HepG2 (cell line): ENCODE measurements around the gene FAM83F.
"Not testable (repeated sequence)": the region's sequence is repeated elsewhere in the genome, so short reads cannot be mapped to it uniquely, and the experiment has no call there.

Experiments
- DBP ChIP-seq: sonication (generic); formaldehyde crosslinking; IDR thresholded peaks from 2 replicates; pipeline ENCODE4 v1.4.0; 2020; ENCODE audit warnings: missing genetic modification reagents; ENCODE audit errors: not compliant biosample characterization
- EZH2 ChIP-seq: conservative IDR thresholded peaks from 2 replicates; pipeline ENCODE4 v1.6.1; 2012; ENCODE audit warnings: mild to moderate bottlenecking, low read depth, low read length, moderate library complexity
- GATAD1 ChIP-seq: IDR thresholded peaks from 2 replicates; pipeline ENCODE4 v1.6.1; 2016; ENCODE audit warnings: missing genetic modification reagents, missing compliant biosample characterization
- MTA3 ChIP-seq: sonication (generic); formaldehyde crosslinking; IDR thresholded peaks from 2 replicates; pipeline ENCODE4 v1.4.0; 2020; ENCODE audit warnings: missing genetic modification reagents
- ZNF530 ChIP-seq: sonication (generic); formaldehyde crosslinking; IDR thresholded peaks from 2 replicates; pipeline ENCODE4 v1.5.0; 2020; ENCODE audit warnings: low read depth, mild to moderate bottlenecking, missing genetic modification reagents

- not testable (repeated sequence) for TF ChIP-seq DBP; MTA3 (CRISPR knock-in tag); EZH2; GATAD1 (CRISPR knock-in tag); ZNF530 (CRISPR knock-in tag)
Measured at GRCh38 chr22:39992894-39993293, 1.9 kb upstream of the FAM83F start.
